Dermis microvascular lymphatic vessel endothelial cell (primary cell): ENCODE results near the gene C5. TPM values are rescaled to one million over a fixed set of nuclear protein-coding genes. Genes with fewer than 3 reads are reported as not detected.

ENCODE experiments used
- DNase-seq, 2 donors: peaks; one replicate each; pipeline versions ENCODE4 v3.0.0 to v3.0.0-alpha.2; 2010; ENCODE audit warnings: low read depth in 2 of 2
- total RNA-seq: library from RNA; depleted of rRNA; stranded (reverse); fragments of >200 nt; gene quantifications from 2 replicates; pipeline ENCODE4 v1.2.1, GENCODE V29; 2014

Gene C5
- total RNA-seq, 1 donor from 2014 or later: 1.5 TPM

GRCh38 chr9:120912958-120913646, 137.0 kb downstream of the C5 start:
- no peak for DNase-seq

GRCh38 chr9:120911295-120911837, 138.7 kb downstream of the C5 start:
- no peak for DNase-seq

DNA sequence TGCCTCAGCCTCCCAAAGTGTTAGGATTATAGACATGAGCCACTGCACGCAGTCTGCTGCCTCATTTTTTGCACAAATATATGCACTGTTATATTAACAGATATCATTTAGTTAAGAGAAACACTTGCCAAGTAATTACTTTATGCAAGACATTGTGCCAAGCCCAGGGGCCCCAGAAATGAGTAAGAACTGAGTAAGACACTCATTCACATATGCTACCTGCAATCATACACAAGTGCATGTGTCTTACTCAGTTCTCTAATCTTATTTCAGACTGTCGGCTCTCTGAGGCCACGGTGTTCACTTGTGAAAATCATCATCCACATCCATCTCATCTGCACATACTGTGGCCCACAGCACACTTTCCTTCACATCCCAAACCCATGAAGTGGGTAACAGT, 139.4 kb downstream of the C5 start:
- no peak for DNase-seq

DNA sequence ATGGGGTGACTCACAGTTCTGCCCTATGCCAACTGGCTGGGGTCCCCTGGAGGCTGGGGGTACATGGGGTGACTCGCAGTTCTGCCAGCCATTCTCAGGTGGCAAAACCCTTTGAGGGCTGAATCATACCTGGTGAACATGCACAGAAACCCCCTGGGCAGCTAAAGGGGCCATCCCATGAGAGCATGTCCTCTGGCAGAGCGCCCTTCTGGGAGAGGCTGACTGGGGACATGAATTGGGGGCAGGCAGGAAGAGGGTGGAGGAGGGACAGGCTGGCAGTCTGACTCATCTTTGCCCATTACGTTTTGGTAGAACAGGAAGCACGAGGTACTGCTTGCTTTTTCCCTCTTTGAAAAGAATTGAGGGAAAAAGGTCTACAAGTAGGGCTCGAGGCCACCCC, 140.2 kb downstream of the C5 start:
- DNase-seq: peak; percentile 47 to 53

GRCh38 chr9:120905315-120906164, 144.5 kb downstream of the C5 start:
- DNase-seq: no peak

- no peak for DNase-seq
These were observed 145.1 kb downstream of the C5 start for GRCh38 chr9:120904978-120905301.

- DNase-seq: no peak
These were observed 145.8 kb downstream of the C5 start for GRCh38 chr9:120904061-120904977.

GRCh38 chr9:120902569-120903535, 147.2 kb downstream of the C5 start:
- no peak for DNase-seq

Other genes starting within 250 kb of the C5 start
- gene PSMD5, start 207.4 kb downstream of the C5 start, total RNA-seq: 18.2 and 21.0 TPM in 2 replicates
- gene PHF19, start 173.1 kb downstream of the C5 start, total RNA-seq: 19.5 and 32.1 TPM in 2 replicates
- 0.51 and 1.2 TPM in 2 replicates for gene TRAF1, start 123.5 kb downstream of the C5 start, total RNA-seq
- 6.2 and 8.1 TPM in 2 replicates for gene CNTRL, start 24.7 kb upstream of the C5 start, total RNA-seq
- gene RAB14, start 151.6 kb upstream of the C5 start, total RNA-seq: 26.2 and 33.8 TPM in 2 replicates
- gene GSN, start 217.9 kb upstream of the C5 start, total RNA-seq: 243 and 248 TPM in 2 replicates